ENCODE measurements around the gene NOTCH1.

NOTCH1 gene

GRCh38 chr9:136531904-136532798, 13.7 kb downstream of the NOTCH1 start:
- no peak for DNase-seq (ENCODE audit: low spot score)

- DNase-seq (ENCODE audit: low spot score): no peak
These were observed 14.5 kb downstream of the NOTCH1 start for GRCh38 chr9:136531186-136531903.

GRCh38 chr9:136530461-136531089, 15.3 kb downstream of the NOTCH1 start:
- no peak for DNase-seq (ENCODE audit: low spot score)

GRCh38 chr9:136529516-136530460, 16.1 kb downstream of the NOTCH1 start:
- no peak for DNase-seq (ENCODE audit: low spot score)

- no peak for DNase-seq (ENCODE audit: low spot score)
These were observed 17.0 kb downstream of the NOTCH1 start for GRCh38 chr9:136528716-136529341.

- no peak for DNase-seq (ENCODE audit: low spot score)
These were observed 17.8 kb downstream of the NOTCH1 start for GRCh38 chr9:136527721-136528710.

GRCh38 chr9:136527131-136527530, 18.7 kb downstream of the NOTCH1 start:
- no peak for DNase-seq (ENCODE audit: low spot score)

GRCh38 chr9:136526625-136527066, 19.2 kb downstream of the NOTCH1 start:
- DNase-seq (ENCODE audit: low spot score): no peak

GRCh38 chr9:136525841-136526499, 19.9 kb downstream of the NOTCH1 start:
- DNase-seq (ENCODE audit: low spot score): no peak

GRCh38 chr9:136525207-136525606, 20.6 kb downstream of the NOTCH1 start:
- DNase-seq (ENCODE audit: low spot score): no peak

GRCh38 chr9:136522314-136523237, 23.3 kb downstream of the NOTCH1 start:
- DNase-seq (ENCODE audit: low spot score): no peak

- DNase-seq (ENCODE audit: low spot score): no peak
These were observed 24.3 kb downstream of the NOTCH1 start for GRCh38 chr9:136521537-136521936.

GRCh38 chr9:136520053-136520540, 25.8 kb downstream of the NOTCH1 start:
- no peak for DNase-seq (ENCODE audit: low spot score)

- no peak for DNase-seq (ENCODE audit: low spot score)
These were observed 26.4 kb downstream of the NOTCH1 start for GRCh38 chr9:136519263-136520052.

GRCh38 chr9:136518623-136519022, 27.2 kb downstream of the NOTCH1 start:
- DNase-seq (ENCODE audit: low spot score): no peak

GRCh38 chr9:136517950-136518349, 27.9 kb downstream of the NOTCH1 start:
- no peak for DNase-seq (ENCODE audit: low spot score)

Measured in CD4-positive, alpha-beta T cell treated with Interleukin-6 at 100 ng/mL for 8 hours (primary cell).